Muscle layer of colon (tissue), 2 donors: Measurements from ENCODE around the gene PTCH1.
A peak's percentile ranks its signal among the peaks of the same experiment; 100 is the strongest.

Experiments used
- H3K27ac ChIP-seq: one replicate; pipeline ENCODE4 v1.7.0; 2013; ENCODE audit warnings: low read depth, mild to moderate bottlenecking, low read length, moderate library complexity
- H3K27me3 ChIP-seq, 2 donors: one replicate each; pipeline ENCODE4 v1.7.0; 2013; ENCODE audit warnings: low read length in 2 of 2, mild to moderate bottlenecking in 2 of 2; ENCODE audit not compliant: insufficient read depth in 2 of 2, control insufficient read depth in 1 of 2
- H3K36me3 ChIP-seq: one replicate; pipeline ENCODE4 v1.7.0; 2013; ENCODE audit warnings: mild to moderate bottlenecking, low read length; ENCODE audit not compliant: insufficient read depth
- H3K4me1 ChIP-seq: one replicate; pipeline ENCODE4 v1.7.0; 2013; ENCODE audit warnings: mild to moderate bottlenecking, low read length; ENCODE audit not compliant: insufficient read depth
- H3K4me3 ChIP-seq, 2 donors: one replicate each; pipeline ENCODE4 v1.7.0; 2013; ENCODE audit warnings: low read length in 2 of 2, low read depth in 1 of 2, mild to moderate bottlenecking in 1 of 2, moderate library complexity in 1 of 2
- H3K9ac ChIP-seq: one replicate; pipeline ENCODE4 v1.7.0; 2013; ENCODE audit warnings: low read length
- H3K9me3 ChIP-seq: one replicate; pipeline ENCODE4 v1.7.0; 2013; ENCODE audit warnings: mild to moderate bottlenecking, low read length
- donor health status: abdominal sarcoma.
- donor health status: Adenocarcinoma of cecum.

PTCH1 gene

GRCh38 chr9:95511616-95511931 is 5.2 kb downstream of the PTCH1 start:
- peaks cover 0 to 5% of the 10 kb centered on the region in 2 donors for H3K27me3 ChIP-seq
- peaks cover 14% of the 10 kb centered on the region for H3K4me1 ChIP-seq
- H3K27ac ChIP-seq, result peak overlapping the region; percentile 67
- no peak overlapping the region for H3K9ac ChIP-seq
- H3K4me3 ChIP-seq, result peak overlapping the region; percentile 66 to 71
- H3K36me3 ChIP-seq, result no peaks in the 10 kb centered on the region
- no peaks in the 10 kb centered on the region for H3K9me3 ChIP-seq

GRCh38 chr9:95510709-95511615 is 5.8 kb downstream of the PTCH1 start:
- no peaks in the 10 kb centered on the region for H3K36me3 ChIP-seq
- peaks cover 0 to 5% of the 10 kb centered on the region in 2 donors for H3K27me3 ChIP-seq
- H3K4me1 ChIP-seq, result peaks cover 14% of the 10 kb centered on the region
- H3K4me3 ChIP-seq, result peak overlapping the region; percentile 66 to 94
- H3K9me3 ChIP-seq, result no peaks in the 10 kb centered on the region
- H3K9ac ChIP-seq, result no peak overlapping the region
- H3K27ac ChIP-seq, result peak overlapping the region; percentile 67

GRCh38 chr9:95509851-95510708 is 6.7 kb downstream of the PTCH1 start:
- Histone ChIP-seq H3K4me3 (peak overlapping the region; percentile 62 to 94), H3K27ac (peak overlapping the region; percentile 65), H3K27me3 (peaks cover 0 to under 1% of the 10 kb centered on the region in 2 donors), H3K36me3 (no peaks in the 10 kb centered on the region), H3K9ac (no peak overlapping the region), H3K4me1 (peaks cover 18% of the 10 kb centered on the region), H3K9me3 (no peaks in the 10 kb centered on the region)

- Histone ChIP-seq H3K4me3 (peak overlapping the region; percentile 82 to 94), H3K36me3 (no peaks in the 10 kb centered on the region), H3K27ac (peak overlapping the region; percentile 65), H3K9me3 (no peaks in the 10 kb centered on the region), H3K4me1 (peaks cover 26% of the 10 kb centered on the region), H3K9ac (no peak overlapping the region), H3K27me3 (no peaks in the 10 kb centered on the region)
These were observed 7.6 kb downstream of the PTCH1 start for GRCh38 chr9:95508968-95509850.

- peak overlapping the region; percentile 92 for H3K27ac ChIP-seq
- peaks cover 29% of the 10 kb centered on the region for H3K4me1 ChIP-seq
- no peaks in the 10 kb centered on the region for H3K36me3 ChIP-seq
- no peak overlapping the region for H3K9ac ChIP-seq
- no peaks in the 10 kb centered on the region for H3K9me3 ChIP-seq
- H3K27me3 ChIP-seq, result no peaks in the 10 kb centered on the region
- peak overlapping the region; percentile 82 to 94 for H3K4me3 ChIP-seq
These were observed 8.4 kb downstream of the PTCH1 start for GRCh38 chr9:95508242-95508967.

- Histone ChIP-seq H3K27ac (peak overlapping the region; percentile 92), H3K27me3 (no peaks in the 10 kb centered on the region), H3K9ac (no peak overlapping the region), H3K4me3 (peak overlapping the region; percentile 73 to 82), H3K4me1 (peaks cover 29% of the 10 kb centered on the region), H3K9me3 (no peaks in the 10 kb centered on the region), H3K36me3 (no peaks in the 10 kb centered on the region)
These were observed 9.1 kb downstream of the PTCH1 start for GRCh38 chr9:95507464-95508241.

- Histone ChIP-seq H3K9ac (no peak overlapping the region), H3K36me3 (no peaks in the 10 kb centered on the region), H3K27me3 (no peaks in the 10 kb centered on the region), H3K4me1 (peaks cover 29% of the 10 kb centered on the region), H3K4me3 (peak overlapping the region; percentile 73 to 82), H3K27ac (peak overlapping the region; percentile 92), H3K9me3 (no peaks in the 10 kb centered on the region)
These were observed 9.9 kb downstream of the PTCH1 start for GRCh38 chr9:95506678-95507463.

- H3K27me3 ChIP-seq, result no peaks in the 10 kb centered on the region
- no peaks in the 10 kb centered on the region for H3K9me3 ChIP-seq
- H3K4me3 ChIP-seq, result peak overlapping the region; percentile 73 to 82
- peaks cover 23% of the 10 kb centered on the region for H3K4me1 ChIP-seq
- no peaks in the 10 kb centered on the region for H3K36me3 ChIP-seq
- peak overlapping the region; percentile 92 for H3K27ac ChIP-seq
- no peak overlapping the region for H3K9ac ChIP-seq
These were observed 10.4 kb downstream of the PTCH1 start for GRCh38 chr9:95506428-95506677.

GRCh38 chr9:95505717-95506427 is 10.9 kb downstream of the PTCH1 start:
- peaks cover 22% of the 10 kb centered on the region for H3K4me1 ChIP-seq
- H3K9ac ChIP-seq, result no peak overlapping the region
- peak overlapping the region; percentile 92 for H3K27ac ChIP-seq

More at GRCh38 chr9:95505717-95506427, 10.9 kb downstream of the PTCH1 start:
- H3K4me3 ChIP-seq, result peak overlapping the region; percentile 73 to 82
- no peaks in the 10 kb centered on the region for H3K27me3 ChIP-seq
- H3K9me3 ChIP-seq, result no peaks in the 10 kb centered on the region
- H3K36me3 ChIP-seq, result no peaks in the 10 kb centered on the region
